PC-3 (cell line): Measurements from ENCODE around the gene MAG. TPM values are rescaled to one million over a fixed set of nuclear protein-coding genes. Genes with fewer than 3 reads are reported as not detected.
A peak's percentile ranks its signal among the peaks of the same experiment; 100 is the strongest.

Experiments
- ATAC-seq: fragments of 200-7000 bp; cut with Tn5 transposase; 2 replicates; pipeline ENCODE4 v1.9.1; 2020; ENCODE audit warnings: mild to moderate bottlenecking, moderate library complexity
- Bru-seq: library from RNA; stranded (reverse); fragments of 400-500 nt; gene quantifications from one replicate; lab custom pipeline; 2021; lab: Mats Ljungman, UMichigan
- BruChase-seq, 2 experiments: library from RNA; stranded (reverse); fragments of 400-500 nt; gene quantifications; one replicate each; lab custom pipeline; 2021; lab: Mats Ljungman, UMichigan
- BruUV-seq: library from RNA; stranded (reverse); fragments of 400-500 nt; replicated peaks from 2 replicates; lab custom pipeline; 2021; lab: Mats Ljungman, UMichigan
- CTCF ChIA-PET: fragments of 300-600 bp; sonication (Branson Sonifier 250); formaldehyde crosslinking; loops from one replicate; lab custom pipeline; 2022; ENCODE audit warnings: antibody characterized with exemption; lab: Charles Lee
- POLR2A ChIA-PET: fragments of 300-600 bp; sonication (Branson Sonifier 250); formaldehyde crosslinking; loops from one replicate; lab custom pipeline; 2022; ENCODE audit warnings: antibody characterized with exemption; ENCODE audit not compliant: unreplicated experiment; lab: Charles Lee
- DNase-seq: peaks from one replicate; pipeline ENCODE4 v3.0.0-alpha.2; 2015
- H2AFZ ChIP-seq: fragments of 300-600 bp; sonication (generic); 2 replicates; pipeline ENCODE4 v1.6.0; 2016; ENCODE audit warnings: antibody characterized with exemption, low read length
- H3F3A ChIP-seq: fragments of 300-600 bp; sonication (generic); one replicate; pipeline ENCODE4 v1.6.0; 2017; ENCODE audit warnings: antibody characterized with exemption, low read length, control low read depth, mild to moderate bottlenecking; ENCODE audit not compliant: unreplicated experiment
- H3K27ac ChIP-seq: fragments of 300-600 bp; sonication (generic); 2 replicates; pipeline ENCODE4 v1.5.1; 2016; ENCODE audit warnings: mild to moderate bottlenecking, low read length
- H3K27me3 ChIP-seq: fragments of 300-600 bp; sonication (generic); 2 replicates; pipeline ENCODE4 v1.6.1; 2016; ENCODE audit warnings: low read length, mixed read lengths
- H3K36me3 ChIP-seq: fragments of 300-600 bp; sonication (generic); 2 replicates; pipeline ENCODE4 v1.6.1; 2016; ENCODE audit warnings: low read depth, mixed run types, low read length, mixed read lengths
- H3K4me1 ChIP-seq: fragments of 300-600 bp; sonication (generic); 2 replicates; pipeline ENCODE4 v1.5.1; 2016; ENCODE audit warnings: low read length; ENCODE audit not compliant: insufficient read depth
- H3K4me2 ChIP-seq: fragments of 300-600 bp; sonication (generic); 2 replicates; pipeline ENCODE4 v1.6.0; 2016; ENCODE audit warnings: low read length
- H3K4me3 ChIP-seq: fragments of 300-600 bp; sonication (generic); 2 replicates; pipeline ENCODE4 v1.5.1; 2016; ENCODE audit warnings: mild to moderate bottlenecking, low read length, mixed read lengths
- H3K79me2 ChIP-seq: fragments of 300-600 bp; sonication (generic); 2 replicates; pipeline ENCODE4 v1.6.1; 2017; ENCODE audit warnings: low read length, mixed read lengths
- H3K9ac ChIP-seq: fragments of 300-600 bp; sonication (generic); 2 replicates; pipeline ENCODE4 v1.6.0; 2016; ENCODE audit warnings: mild to moderate bottlenecking, low read length
- H3K9me2 ChIP-seq: fragments of 300-600 bp; sonication (generic); replicated peaks from 2 replicates; pipeline ENCODE4 v1.6.1; 2016; ENCODE audit warnings: mixed run types, low read length, mixed read lengths
- H3K9me3 ChIP-seq: fragments of 300-600 bp; sonication (generic); 2 replicates; pipeline ENCODE4 v1.6.1; 2016; ENCODE audit warnings: low read length, mixed read lengths
- H4K20me1 ChIP-seq: fragments of 300-600 bp; sonication (generic); 2 replicates; pipeline ENCODE4 v1.6.1; 2016; ENCODE audit warnings: low read length, mixed read lengths
- CTCF ChIP-seq: fragments of 300-600 bp; sonication (generic); conservative IDR thresholded peaks from 2 replicates; pipeline ENCODE4 v1.5.1; 2017; ENCODE audit warnings: antibody characterized with exemption, low read depth, mild to moderate bottlenecking, low read length
- EZH2 ChIP-seq: fragments of 300-600 bp; sonication (generic); IDR thresholded peaks from one replicate; pipeline ENCODE4 v1.6.1; 2017; ENCODE audit warnings: antibody characterized with exemption, mild to moderate bottlenecking, low read length; ENCODE audit not compliant: unreplicated experiment
- EZH2phosphoT487 ChIP-seq: fragments of 300-600 bp; sonication (generic); IDR thresholded peaks from 2 replicates; pipeline ENCODE4 v1.6.1; 2018; ENCODE audit warnings: mild to moderate bottlenecking, antibody characterized with exemption, low read length, borderline replicate concordance
- intact Hi-C: fragments of 100-400 bp; cut with micrococcal nuclease; formaldehyde crosslinking; loops from 2 replicates; pipeline ENCODE4 v1.9.0; 2023
- long read RNA-seq: library from polyadenylated mRNA; unstranded; transcript quantifications from one replicate; pipeline ENCODE4 v2.0.0, GENCODE V29; 2021; ENCODE audit not compliant: unreplicated experiment
- total RNA-seq: library from RNA; depleted of rRNA; stranded (reverse); fragments of >200 nt; gene quantifications from 2 replicates; pipeline ENCODE4 v1.2.3, GENCODE V29; 2014; rRNA removed

Gene MAG
- total RNA-seq (not detected in 2 replicates), Bru-seq, nascent RNA (not detected), BruChase-seq, experiment 1, labeled RNA remaining after a 6-hour chase (not detected), BruChase-seq, experiment 2, labeled RNA remaining after a 2-hour chase (not detected)
- long read RNA-seq: 0 reads

DNA sequence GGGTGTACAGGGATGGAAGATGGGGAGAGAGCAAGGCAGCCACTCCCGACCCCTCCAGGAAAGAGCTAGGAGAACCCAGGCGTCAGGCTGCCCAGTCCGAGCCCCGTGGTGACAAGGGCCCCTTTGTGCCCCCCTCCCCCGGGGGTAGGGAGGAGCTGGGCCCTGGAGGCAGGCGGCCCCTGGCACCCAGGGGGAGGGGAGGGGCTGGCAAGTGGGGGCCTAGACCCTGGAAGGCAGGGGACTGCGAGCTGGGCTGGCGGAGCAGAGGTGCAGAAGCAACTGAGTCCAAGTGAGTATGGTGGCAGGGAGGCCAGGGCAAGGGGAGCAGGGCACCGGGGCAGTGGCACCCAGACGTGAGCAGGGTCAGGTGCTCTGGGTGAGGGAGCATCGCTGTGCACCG, at the start of gene MAG:
MAG (plus strand) TSS at position 246 of the 400 bp plus-strand sequence. CDS start 3,248 bp downstream, outside the sequence.
- Histone ChIP-seq H3K4me3 (no peak within 1 kb of the TSS), H3K4me2 (no peak within 1 kb of the TSS), H3K4me1 (peaks cover 7% of the 10 kb centered on the region; the same call in 1 of the 2 replicates), H2AFZ (no peak within 1 kb of the TSS), H3K27ac (no peak within 1 kb of the TSS), H4K20me1 (no peaks in the 10 kb centered on the region), H3K9ac (no peak within 1 kb of the TSS), H3F3A (no peaks in the 10 kb centered on the region), H3K79me2 (no peaks in the 10 kb centered on the region), H3K36me3 (no peaks in the 10 kb centered on the region), H3K27me3 (peaks cover 3% of the 10 kb centered on the region; the same call in 1 of the 2 replicates), H3K9me3 (no peaks in the 10 kb centered on the region), H3K9me2 (no peaks in the 10 kb centered on the region)
- intact Hi-C loops: no loop called here
- ChIA-PET CTCF (no interaction called here), POLR2A (no interaction called here)
- TF ChIP-seq CTCF: no peak
- TF ChIP-seq EZH2phosphoT487: no peak
- TF ChIP-seq EZH2: no peak
- ATAC-seq: no peak
- BruUV-seq: no TSS peak
- DNase-seq: no peak

GRCh38 chr19:35246466-35247092, 45.4 kb upstream of the MAG start:
- TF ChIP-seq CTCF: no peak
- TF ChIP-seq EZH2phosphoT487: no peak
- no TSS peak for BruUV-seq
- CTCF ChIA-PET: no interaction called here

More at GRCh38 chr19:35246466-35247092, 45.4 kb upstream of the MAG start:
- POLR2A ChIA-PET: no interaction called here
- Histone ChIP-seq H3K4me2 (peak overlapping the region; percentile 86; the same call in 1 of the 2 replicates), H3K36me3 (no peaks in the 10 kb centered on the region; the same call in 1 of the 2 replicates), H3K9me2 (no peaks in the 10 kb centered on the region), H3K27ac (0 out of 2 replicates have a peak overlapping the region, but pooled peaks have one; percentile 90), H3K9me3 (no peaks in the 10 kb centered on the region), H3K4me3 (no peak overlapping the region), H4K20me1 (no peaks in the 10 kb centered on the region; the same call in 1 of the 2 replicates), H3K79me2 (peaks cover 26% of the 10 kb centered on the region), H3K4me1 (peaks cover 14% of the 10 kb centered on the region), H2AFZ (no peak overlapping the region), H3K27me3 (no peaks in the 10 kb centered on the region), H3K9ac (0 out of 2 replicates have a peak overlapping the region, but pooled peaks have one; percentile 82), H3F3A (no peaks in the 10 kb centered on the region)
- no peak for DNase-seq
- intact Hi-C loops: loop anchor here (10.0 kb wide), 1 partner anchor 102 kb away; the partner anchor contains the start of gene FXYD7
- ATAC-seq: no peak
